MCF 10A (cell line): ENCODE results near the gene METTL26. TPM values are rescaled to one million over a fixed set of nuclear protein-coding genes. Genes with fewer than 3 reads are reported as not detected.

Experiments used
- BruUV-seq: library from RNA; stranded (reverse); fragments of 400-500 nt; replicated peaks from 2 replicates; lab custom pipeline; 2021; lab: Mats Ljungman, UMichigan
- CTCF ChIA-PET: fragments of 300-600 bp; sonication (Branson Sonifier 250); formaldehyde crosslinking; extraction: SDS; loops from one replicate; lab custom pipeline; 2021; ENCODE audit warnings: antibody characterized with exemption, inconsistent platforms; lab: Yijun Ruan, JAX
- POLR2A ChIA-PET: fragments of 300-600, 350-650 bp; sonication (Branson Sonifier 250); formaldehyde crosslinking; extraction: SDS; loops from one replicate; lab custom pipeline; 2020; ENCODE audit warnings: antibody characterized with exemption, inconsistent platforms; lab: Yijun Ruan, JAX
- DNase-seq: peaks from one replicate; pipeline ENCODE4 v3.0.0-alpha.2; 2018; ENCODE audit not compliant: unreplicated experiment
- H3K27ac Mint-ChIP-seq: one replicate; pipeline ENCODE4 v1.8.0; 2022; ENCODE audit warnings: mild to moderate bottlenecking, low read depth, mixed read lengths; ENCODE audit not compliant: unreplicated experiment
- H3K27me3 Mint-ChIP-seq: one replicate; pipeline ENCODE4 v1.8.0; 2022; ENCODE audit warnings: mixed read lengths; ENCODE audit not compliant: insufficient read depth, unreplicated experiment
- H3K36me3 Mint-ChIP-seq: one replicate; pipeline ENCODE4 v1.8.0; 2022; ENCODE audit warnings: mild to moderate bottlenecking, moderate library complexity, mixed read lengths; ENCODE audit not compliant: insufficient read depth, unreplicated experiment
- H3K4me1 Mint-ChIP-seq: one replicate; pipeline ENCODE4 v1.8.0; 2022; ENCODE audit warnings: mixed read lengths; ENCODE audit not compliant: insufficient read depth, unreplicated experiment
- H3K4me3 Mint-ChIP-seq: one replicate; pipeline ENCODE4 v1.8.0; 2022; ENCODE audit warnings: mild to moderate bottlenecking, moderate library complexity, mixed read lengths; ENCODE audit not compliant: unreplicated experiment
- H3K9me3 Mint-ChIP-seq: one replicate; pipeline ENCODE4 v1.8.0; 2022; ENCODE audit warnings: mixed read lengths; ENCODE audit not compliant: unreplicated experiment
- CTCF ChIP-seq: fragments of 200-600 bp; IDR thresholded peaks from one replicate; pipeline ENCODE4 v1.8.0; 2022; ENCODE audit warnings: antibody characterized with exemption, mild to moderate bottlenecking; ENCODE audit not compliant: unreplicated experiment
- intact Hi-C: fragments of 100-400 bp; cut with micrococcal nuclease; formaldehyde crosslinking; loops from 2 replicates; pipeline ENCODE4 v1.14.1; 2022
- total RNA-seq: library from RNA; stranded (reverse); gene quantifications from 2 replicates; pipeline ENCODE4 v1.2.3, GENCODE V29; 2022

METTL26 gene
- total RNA-seq, 1 experiment from 2014 or later: 106 TPM

GRCh38 chr16:609984-610383, 26.1 kb downstream of the METTL26 start:
- TF ChIP-seq CTCF: no peak
- Mint-ChIP-seq H3K27ac (no peak overlapping the region), H3K9me3 (no peaks in the 10 kb centered on the region), H3K36me3 (peaks cover 11% of the 10 kb centered on the region), H3K27me3 (no peaks in the 10 kb centered on the region), H3K4me1 (peaks cover 15% of the 10 kb centered on the region), H3K4me3 (no peak overlapping the region)
- POLR2A ChIA-PET: interaction anchor here (0.6 to 2.4 kb wide), 4 partner anchors 10 to 33 kb away, joined by 3 to 7 read pairs (median 4); no protein-coding TSS in a partner anchor
- intact Hi-C loops: no loop called here
- no peak for DNase-seq
- BruUV-seq: no TSS peak
- CTCF ChIA-PET: interaction anchor here (1.0 to 1.4 kb wide), 3 partner anchors 14 to 18 kb away, joined by 3 to 4 read pairs (median 4); no protein-coding TSS in a partner anchor

- H3K9me3 Mint-ChIP-seq: no peaks in the 10 kb centered on the region
- CTCF ChIA-PET: interaction anchor here (0.7 to 1.4 kb wide), 3 partner anchors 13 to 222 kb away, joined by 3 to 4 read pairs (median 4); no protein-coding TSS in a partner anchor
- peaks cover 15% of the 10 kb centered on the region for H3K4me1 Mint-ChIP-seq
- no peak for TF ChIP-seq CTCF
- no peak overlapping the region for H3K27ac Mint-ChIP-seq
- no TSS peak for BruUV-seq
- intact Hi-C loops: no loop called here
- H3K27me3 Mint-ChIP-seq: no peaks in the 10 kb centered on the region
- POLR2A ChIA-PET: interaction anchor here (1.5 to 2.4 kb wide), 2 partner anchors 13 to 18 kb away, joined by 5 to 7 read pairs; no protein-coding TSS in a partner anchor
- no peak for DNase-seq
- H3K4me3 Mint-ChIP-seq: no peak overlapping the region
- H3K36me3 Mint-ChIP-seq: peaks cover 6% of the 10 kb centered on the region
These were observed 26.8 kb downstream of the METTL26 start for GRCh38 chr16:609316-609715.

GRCh38 chr16:608019-608418, 28.1 kb downstream of the METTL26 start:
- H3K4me3 Mint-ChIP-seq: no peak overlapping the region
- H3K9me3 Mint-ChIP-seq: no peaks in the 10 kb centered on the region
- CTCF ChIA-PET: interaction anchor here (0.6 kb wide), 1 partner anchor 184 kb away, joined by 3 read pairs; no protein-coding TSS in a partner anchor
- POLR2A ChIA-PET: interaction anchor here (1.9 kb wide), 1 partner anchor 14 kb away, joined by 4 read pairs; no protein-coding TSS in a partner anchor
- no peaks in the 10 kb centered on the region for H3K27me3 Mint-ChIP-seq
- H3K4me1 Mint-ChIP-seq: peaks cover 15% of the 10 kb centered on the region
- BruUV-seq: no TSS peak
- H3K27ac Mint-ChIP-seq: no peak overlapping the region
- H3K36me3 Mint-ChIP-seq: peaks cover 10% of the 10 kb centered on the region
- no peak for DNase-seq
- no peak for TF ChIP-seq CTCF
- intact Hi-C loops: no loop called here

- H3K4me1 Mint-ChIP-seq: peaks cover 15% of the 10 kb centered on the region
- DNase-seq: no peak
- BruUV-seq: no TSS peak
- no peaks in the 10 kb centered on the region for H3K27me3 Mint-ChIP-seq
- ChIA-PET CTCF (interaction anchor here (0.5 kb wide), 1 partner anchor 35 kb away, joined by 3 read pairs; no protein-coding TSS in a partner anchor), POLR2A (interaction anchor here (1.9 kb wide), 1 partner anchor 15 kb away, joined by 4 read pairs; no protein-coding TSS in a partner anchor)
- no peak for TF ChIP-seq CTCF
- intact Hi-C loops: no loop called here
- no peak overlapping the region for H3K4me3 Mint-ChIP-seq
- peaks cover 17% of the 10 kb centered on the region for H3K36me3 Mint-ChIP-seq
- no peak overlapping the region for H3K27ac Mint-ChIP-seq
- no peaks in the 10 kb centered on the region for H3K9me3 Mint-ChIP-seq
These were observed 29.3 kb downstream of the METTL26 start for GRCh38 chr16:606656-607307.
